GM12891 (cell line): ENCODE measurements around the gene APOB.
A peak's percentile ranks its signal among the peaks of the same experiment; 100 is the strongest.

Experiments used
- DNase-seq: peaks from one replicate; pipeline ENCODE4 v3.0.0; 2011; ENCODE audit warnings: low spot score; ENCODE audit not compliant: insufficient read length
- FAIRE-seq: peaks from 2 replicates; lab custom pipeline; 2011; peaks lifted over from hg19 to GRCh38; lab: Jason Lieb, UNC
- PAX5 ChIP-seq: IDR thresholded peaks from 2 replicates; pipeline ENCODE4 v1.6.1; 2011; ENCODE audit warnings: low read length, moderate library complexity, mild to moderate bottlenecking; ENCODE audit not compliant: insufficient read depth, severe bottlenecking
- POLR2A ChIP-seq: IDR thresholded peaks from 2 replicates; pipeline ENCODE4 v1.6.1; 2011; ENCODE audit warnings: low read depth, low read length, control low read depth
- POLR2AphosphoS5 ChIP-seq: IDR thresholded peaks from 2 replicates; pipeline ENCODE4 v1.6.1; 2011; ENCODE audit warnings: low read depth, low read length, control low read depth
- POU2F2 ChIP-seq: IDR thresholded peaks from 2 replicates; pipeline ENCODE4 v1.6.1; 2011; ENCODE audit warnings: low read depth, mild to moderate bottlenecking, control low read depth, low read length, moderate library complexity
- SPI1 ChIP-seq: IDR thresholded peaks from 2 replicates; pipeline ENCODE4 v1.6.1; 2011; ENCODE audit warnings: low read depth, low read length, control low read depth
- TAF1 ChIP-seq: IDR thresholded peaks from 2 replicates; pipeline ENCODE4 v1.6.1; 2011; ENCODE audit warnings: low read depth, low read length, control low read depth

Gene APOB

DNA sequence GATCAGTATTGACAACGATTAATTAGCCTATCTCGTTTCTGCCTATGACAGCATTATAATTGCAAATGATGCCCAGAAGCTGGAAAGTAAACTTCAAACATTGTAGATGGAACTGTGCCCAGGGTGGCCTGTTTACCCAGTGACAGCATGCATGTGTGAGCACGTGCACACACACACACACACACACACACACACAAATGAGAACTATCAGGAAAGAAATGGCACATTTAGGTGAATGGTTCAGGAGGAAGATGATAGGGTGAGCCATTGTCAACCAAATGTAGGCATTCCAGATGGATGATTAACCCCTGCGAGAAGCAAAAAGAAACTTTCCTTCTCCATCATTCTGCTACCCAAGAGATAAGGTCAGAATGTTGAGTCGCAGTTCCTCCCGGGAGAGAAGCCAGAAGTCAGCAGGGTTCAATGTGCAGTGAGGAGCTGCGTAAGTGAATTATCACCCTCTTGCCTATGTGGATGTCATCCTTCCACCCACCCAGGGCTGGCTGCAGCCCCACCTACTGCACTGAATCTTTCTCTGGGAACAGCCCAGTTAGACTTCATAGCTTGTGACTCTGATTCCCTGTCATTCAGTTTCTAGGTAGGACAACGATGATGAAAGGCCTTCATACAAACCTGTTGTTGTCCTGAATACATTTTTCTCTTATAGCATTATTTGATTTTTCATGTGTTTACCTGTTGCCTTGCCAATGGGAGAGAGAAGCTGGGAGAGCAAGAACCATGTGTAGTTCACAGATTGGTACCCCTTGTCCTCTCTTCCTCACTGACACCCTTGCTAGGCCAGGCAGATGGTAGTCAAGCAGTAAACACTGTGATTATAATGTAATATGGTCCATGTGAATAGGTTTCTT is 3.5 kb upstream of the APOB start:
- TF ChIP-seq POLR2AphosphoS5 (no peak), POLR2A (no peak), TAF1 (no peak), PAX5 (no peak), POU2F2 (no peak), SPI1 (no peak)
- no peak for FAIRE-seq
- no peak for DNase-seq

DNA sequence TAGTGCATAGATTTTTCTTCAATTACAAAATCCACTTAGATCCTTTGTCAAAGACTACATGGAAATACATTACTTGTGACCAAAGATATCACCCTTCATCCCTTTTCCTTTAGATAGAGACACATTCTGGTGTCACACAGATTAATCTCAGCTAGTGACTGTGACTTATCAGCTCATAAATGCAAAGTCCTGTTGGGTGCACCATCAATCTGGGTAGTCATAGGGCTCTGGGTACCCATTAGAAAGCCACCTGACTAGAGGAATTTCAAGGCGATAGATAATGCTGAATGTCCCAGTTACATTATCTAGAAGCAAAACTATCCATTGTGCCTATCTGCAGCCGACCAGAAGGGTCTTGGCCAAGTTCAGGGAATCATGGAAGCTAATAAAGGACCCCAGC is 2.6 kb upstream of the APOB start:
- no peak for FAIRE-seq
- TF ChIP-seq POLR2A (no peak), TAF1 (no peak), SPI1 (no peak), PAX5 (no peak), POU2F2 (no peak), POLR2AphosphoS5 (no peak)
- no peak for DNase-seq

DNA sequence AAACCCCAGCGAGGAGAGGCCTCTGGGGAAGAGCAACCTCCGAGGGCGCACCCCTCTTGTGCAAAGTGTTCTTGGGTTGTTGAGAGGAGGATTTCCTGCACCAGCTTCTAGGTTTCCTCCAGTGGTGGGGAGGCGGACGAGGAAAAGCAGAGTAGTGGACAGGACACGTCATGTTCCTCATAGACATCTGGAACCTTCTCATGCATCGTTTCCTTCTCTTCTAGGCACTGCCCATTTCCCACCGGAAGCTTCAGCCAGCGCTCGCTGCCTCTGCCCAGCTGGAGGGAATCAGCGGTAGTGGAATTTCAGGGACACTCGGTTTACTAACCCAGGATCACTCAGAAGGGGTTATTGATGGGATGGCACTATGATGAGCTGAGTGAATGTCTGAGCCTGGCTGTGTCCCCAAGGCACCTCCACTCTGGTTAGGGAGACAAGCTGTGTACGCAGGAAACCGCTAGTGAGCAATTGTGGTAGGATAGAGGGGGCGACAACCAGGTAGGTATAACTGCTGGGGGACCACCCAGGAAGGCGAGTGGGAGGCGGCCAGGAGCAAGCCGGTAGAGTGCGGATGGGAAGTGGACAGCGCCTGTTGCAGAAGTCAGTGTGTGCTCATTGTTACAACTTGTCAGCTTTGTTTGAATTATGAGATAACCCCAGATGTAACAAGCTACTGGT is 960 bp upstream of the APOB start:
- DNase-seq, result no peak
- FAIRE-seq, result no peak
- TF ChIP-seq TAF1 (no peak), POU2F2 (no peak), POLR2A (no peak)

DNA sequence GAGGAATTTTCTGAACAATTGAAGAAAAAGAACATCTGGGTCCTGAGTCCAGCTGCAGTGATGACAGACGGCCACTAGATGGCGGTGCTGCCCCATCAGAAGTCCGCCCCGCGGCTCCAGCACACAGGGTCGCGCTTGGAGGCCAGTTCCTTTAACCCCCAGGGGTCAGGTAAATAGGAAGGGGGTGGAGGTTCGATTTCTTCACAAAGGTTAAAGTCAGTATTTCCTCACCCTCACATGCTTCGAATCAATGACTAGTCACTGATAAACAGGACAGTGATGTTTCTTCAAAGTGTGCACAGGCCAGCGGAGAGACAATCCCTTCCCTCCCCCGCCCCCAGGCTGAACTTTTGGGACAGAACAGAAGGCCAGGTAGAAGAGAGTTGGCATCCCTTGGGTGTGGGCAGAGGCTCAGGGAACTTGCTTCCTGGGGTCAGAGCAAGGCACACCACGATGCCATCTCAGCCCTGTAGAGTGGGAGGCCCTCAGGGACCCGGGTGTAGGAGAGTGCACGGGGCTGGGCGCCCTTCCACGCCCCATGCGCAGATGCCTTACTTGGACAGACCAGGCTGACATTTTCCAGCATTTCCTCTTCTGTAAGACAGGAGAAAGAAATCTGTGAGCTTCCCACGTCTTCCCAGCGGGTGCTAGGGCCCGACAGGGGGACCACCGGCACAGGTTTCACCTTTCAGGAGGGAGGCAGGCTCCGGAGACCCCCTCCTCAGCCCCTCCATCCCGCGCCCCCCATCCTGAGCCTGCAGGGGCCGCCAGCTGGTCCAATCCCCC is 722 bp downstream of the APOB start:
- peak; percentile 69 for DNase-seq
- no peak for TF ChIP-seq POLR2A
- TF ChIP-seq POU2F2, result no peak
- FAIRE-seq, result peak; percentile 63

GRCh38 chr2:21042708-21042957 is 1.2 kb downstream of the APOB start:
- FAIRE-seq, result no peak
- no peak for DNase-seq
- no peak for TF ChIP-seq POLR2AphosphoS5

DNA sequence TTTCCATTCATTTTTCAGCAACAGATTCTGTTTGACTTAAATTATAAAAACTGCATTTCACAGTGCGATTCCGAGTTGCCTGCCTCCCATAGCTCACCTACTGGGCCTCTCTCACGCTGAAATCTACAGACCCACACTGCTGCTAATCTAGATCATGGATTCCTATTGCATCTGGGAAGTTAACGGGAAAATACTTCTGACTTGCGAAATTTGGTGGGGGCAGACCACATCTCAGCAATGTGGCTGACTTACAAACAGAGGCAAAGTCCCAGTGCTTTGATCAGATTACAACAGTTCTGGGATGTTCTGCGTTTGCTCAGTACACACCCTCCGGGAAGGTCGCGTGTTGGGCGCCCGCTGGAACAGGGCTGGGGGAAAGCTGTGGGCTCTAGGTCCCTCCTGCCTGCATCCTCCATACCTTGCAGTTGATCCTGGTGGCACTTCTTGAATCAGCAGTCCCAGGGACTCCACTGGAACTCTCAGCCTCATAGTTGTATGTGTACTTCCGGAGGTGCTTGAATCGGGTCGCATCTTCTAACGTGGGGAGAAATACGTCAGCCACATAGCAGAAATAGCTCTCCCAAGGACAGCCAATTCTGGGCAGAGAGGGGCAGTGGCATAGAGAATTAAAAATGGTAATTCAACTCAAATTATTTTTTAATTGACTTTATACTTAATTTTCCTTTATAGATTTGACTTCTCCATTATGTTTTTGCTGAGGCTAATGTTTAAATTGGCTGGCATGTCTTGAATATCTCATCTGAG is 1.7 kb downstream of the APOB start:
- no peak for TF ChIP-seq SPI1
- TF ChIP-seq PAX5, result no peak
- TF ChIP-seq POLR2A, result no peak
- TF ChIP-seq TAF1, result no peak
- no peak for TF ChIP-seq POU2F2
- TF ChIP-seq POLR2AphosphoS5, result no peak
- no peak for DNase-seq
- no peak for FAIRE-seq

GRCh38 chr2:21041462-21041861 is 2.4 kb downstream of the APOB start:
- no peak for FAIRE-seq
- TF ChIP-seq POLR2AphosphoS5 (no peak), SPI1 (no peak), POLR2A (no peak)
- no peak for DNase-seq

- TF ChIP-seq SPI1 (no peak), POU2F2 (no peak), POLR2A (no peak), POLR2AphosphoS5 (no peak), PAX5 (no peak), TAF1 (no peak)
- FAIRE-seq (no peak), DNase-seq (no peak)
Measured at GRCh38 chr2:21040468-21041377, 3.1 kb downstream of the APOB start.

GRCh38 chr2:21039979-21040467 is 3.9 kb downstream of the APOB start:
- DNase-seq (no peak), FAIRE-seq (no peak)
- TF ChIP-seq POU2F2 (no peak), PAX5 (no peak), SPI1 (no peak), TAF1 (no peak), POLR2AphosphoS5 (no peak)
